Spleen (tissue), 11 donors: ENCODE measurements around the gene ROBO1. TPM values are rescaled to one million over a fixed set of nuclear protein-coding genes. Genes with fewer than 3 reads are reported as not detected.

Experiments
- DNase-seq: peaks from one replicate; pipeline ENCODE4 v3.0.0-alpha.2; 2020
- H3K27ac ChIP-seq, 8 donors: fragments of 200-600 bp; sonication (generic) in 7 of 8; 1 replicate in 4 of 8; 2 replicates in 4 of 8; pipeline versions ENCODE4 v1.5.0 to v1.8.0; 2016 to 2021; ENCODE audit warnings: inconsistent platforms in 4 of 8, mild to moderate bottlenecking in 4 of 8, moderate library complexity in 1 of 8
- H3K27me3 ChIP-seq, 7 donors: fragments of 200-600 bp; sonication (generic) in 6 of 7; replicated peaks in 1 of 7; 1 replicate in 4 of 7; 2 replicates in 3 of 7; pipeline versions ENCODE4 v1.5.0 to v1.8.0; 2016 to 2021; ENCODE audit warnings: inconsistent platforms in 3 of 7, mild to moderate bottlenecking in 1 of 7
- H3K36me3 ChIP-seq, 6 donors: fragments of 200-600 bp; sonication (generic) in 5 of 6; 1 replicate in 4 of 6; 2 replicates in 2 of 6; pipeline versions ENCODE4 v1.5.0 to v1.8.0; 2016 to 2021; ENCODE audit warnings: inconsistent platforms in 2 of 6
- H3K4me1 ChIP-seq, 6 donors: fragments of 200-600 bp; sonication (generic) in 5 of 6; 1 replicate in 3 of 6; 2 replicates in 3 of 6; pipeline versions ENCODE4 v1.5.0 to v1.8.0; 2016 to 2021; ENCODE audit warnings: inconsistent platforms in 3 of 6
- H3K4me3 ChIP-seq, 8 donors: fragments of 200-600 bp; sonication (generic) in 7 of 8; 1 replicate in 4 of 8; 2 replicates in 4 of 8; pipeline versions ENCODE4 v1.5.0 to v1.8.0; 2016 to 2021; ENCODE audit warnings: inconsistent platforms in 4 of 8, mild to moderate bottlenecking in 4 of 8, moderate library complexity in 2 of 8
- H3K9me3 ChIP-seq, 8 donors: fragments of 200-600 bp; sonication (generic) in 7 of 8; 1 replicate in 4 of 8; 2 replicates in 4 of 8; pipeline versions ENCODE4 v1.5.0 to v1.8.0; 2016 to 2021; ENCODE audit warnings: inconsistent platforms in 4 of 8
- POLR2A ChIP-seq, 3 donors: fragments of 450-650 bp; IDR thresholded peaks; one replicate each; pipeline ENCODE4 v1.5.1; 2017; ENCODE audit warnings: antibody characterized with exemption in 3 of 3, mild to moderate bottlenecking in 1 of 3
- POLR2AphosphoS5 ChIP-seq, 3 donors: sonication (generic); formaldehyde crosslinking; IDR thresholded peaks; one replicate each; pipeline ENCODE4 v1.5.1; 2017; ENCODE audit warnings: antibody characterized with exemption in 3 of 3
- WGBS, 5 donors: extraction: QIAGEN DNeasy Blood & Tissue Kit in 3 of 5; methylation state at CpG; one replicate each; pipeline versions ENCODE4 v1.1.5 to v1.1.7; 2013 to 2018; 5-methylcytosine and 5-hydroxymethylcytosine counted together
- intact Hi-C: fragments of 100-400 bp; cut with DNase I; formaldehyde crosslinking; loops from one replicate; pipeline ENCODE4 v1.15.0; 2023; ENCODE audit warnings: low total_unique reads
- polyA plus RNA-seq, 3 donors: library from polyadenylated mRNA; stranded (reverse); fragments of 200-250 nt; gene quantifications; one replicate each; pipeline ENCODE4 v1.2.1, GENCODE V29; 2013
- total RNA-seq, 7 donors: library from RNA; depleted of rRNA in 3 of 7; stranded (reverse); fragments of >200 nt in 3 of 7; fragmentation: NEBNext Ultra II Directional in 4 of 7; extraction: Animal tissue kit (Norgen Biotek cat#: 25700) in 4 of 7; gene quantifications; one replicate each; pipeline versions ENCODE4 v1.1.0 to v1.2.1, GENCODE V29; 2016 to 2021
- TF ChIP-seq, protein P1 (sequence below), 11 experiments: fragments of 200-600 bp in 7 of 11; fragments of 450-650 bp in 4 of 11; sonication (generic) in 4 of 11; IDR thresholded peaks in 8 of 11; conservative IDR thresholded peaks in 3 of 11; 1 replicate in 7 of 11; 2 replicates in 4 of 11; pipeline versions ENCODE4 v1.4.0 to v1.8.0; 2016 to 2021; ENCODE audit warnings: antibody characterized with exemption in 11 of 11, inconsistent platforms in 4 of 11, mild to moderate bottlenecking in 1 of 11
- donor health status: healthy with polysubstance abuse.
- donor health status: DM: no; HTN: no; CAD: no; lungs with moderate emphysema.
- donor health status: DM: no; HTN: no; CAD: no.
- donor health status: Bipolar disorder and iron deficiency.
- donor health status: healthy.
- donor health status: DM: no; HTN: no; CAD: no.
- donor health status: DM: yes; HTN: yes; CAD: no.

The ROBO1 gene
- total and polyA plus RNA-seq, 10 donors: 3.4 to 37.3 (median 26.0) TPM

DNA sequence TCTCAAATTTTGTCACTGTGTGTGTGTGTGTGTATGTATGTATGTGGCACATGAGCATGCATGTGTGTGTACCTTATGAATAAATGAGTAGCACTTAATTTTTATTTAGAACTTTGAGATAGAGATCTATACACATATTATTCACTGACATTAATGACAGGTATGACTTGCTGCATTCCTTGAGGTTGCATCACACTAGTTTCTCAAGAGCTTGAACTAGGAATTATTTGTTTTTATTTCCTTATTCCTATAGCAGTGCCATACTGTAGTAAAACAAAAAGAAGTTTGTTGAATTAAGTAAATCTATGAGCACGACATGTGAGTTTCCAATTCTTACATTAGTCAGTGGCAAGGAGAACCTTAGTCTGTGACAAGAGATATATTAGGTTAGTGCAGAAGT lies 943.9 kb downstream of the ROBO1 start:
- no peaks in the 10 kb centered on the region for H3K4me1 ChIP-seq
- H3K9me3 ChIP-seq: peaks cover 0 to 2% (median 0%) of the 10 kb centered on the region in 8 donors
- TF ChIP-seq POLR2A (IDR thresholded peaks at IDR 0.05) (no peak), POLR2AphosphoS5 (IDR thresholded peaks at IDR 0.05) (no peak)
- TF ChIP-seq, protein P1, sequence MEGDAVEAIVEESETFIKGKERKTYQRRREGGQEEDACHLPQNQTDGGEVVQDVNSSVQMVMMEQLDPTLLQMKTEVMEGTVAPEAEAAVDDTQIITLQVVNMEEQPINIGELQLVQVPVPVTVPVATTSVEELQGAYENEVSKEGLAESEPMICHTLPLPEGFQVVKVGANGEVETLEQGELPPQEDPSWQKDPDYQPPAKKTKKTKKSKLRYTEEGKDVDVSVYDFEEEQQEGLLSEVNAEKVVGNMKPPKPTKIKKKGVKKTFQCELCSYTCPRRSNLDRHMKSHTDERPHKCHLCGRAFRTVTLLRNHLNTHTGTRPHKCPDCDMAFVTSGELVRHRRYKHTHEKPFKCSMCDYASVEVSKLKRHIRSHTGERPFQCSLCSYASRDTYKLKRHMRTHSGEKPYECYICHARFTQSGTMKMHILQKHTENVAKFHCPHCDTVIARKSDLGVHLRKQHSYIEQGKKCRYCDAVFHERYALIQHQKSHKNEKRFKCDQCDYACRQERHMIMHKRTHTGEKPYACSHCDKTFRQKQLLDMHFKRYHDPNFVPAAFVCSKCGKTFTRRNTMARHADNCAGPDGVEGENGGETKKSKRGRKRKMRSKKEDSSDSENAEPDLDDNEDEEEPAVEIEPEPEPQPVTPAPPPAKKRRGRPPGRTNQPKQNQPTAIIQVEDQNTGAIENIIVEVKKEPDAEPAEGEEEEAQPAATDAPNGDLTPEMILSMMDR (IDR thresholded peaks at IDR 0.05 in 8 of 11, conservative IDR thresholded peaks at IDR 0.05 in 3 of 11): no peak
- H3K27me3 ChIP-seq: no peaks in the 10 kb centered on the region
- intact Hi-C loops: no loop called here
- H3K27ac ChIP-seq: no peak overlapping the region
- H3K4me3 ChIP-seq: no peak overlapping the region
- H3K36me3 ChIP-seq: no peaks in the 10 kb centered on the region
- DNase-seq: no peak
- 77 to 93% (median 81%) methylated on average over 1 of the region's 1 CpG for WGBS, 5 donors

DNA sequence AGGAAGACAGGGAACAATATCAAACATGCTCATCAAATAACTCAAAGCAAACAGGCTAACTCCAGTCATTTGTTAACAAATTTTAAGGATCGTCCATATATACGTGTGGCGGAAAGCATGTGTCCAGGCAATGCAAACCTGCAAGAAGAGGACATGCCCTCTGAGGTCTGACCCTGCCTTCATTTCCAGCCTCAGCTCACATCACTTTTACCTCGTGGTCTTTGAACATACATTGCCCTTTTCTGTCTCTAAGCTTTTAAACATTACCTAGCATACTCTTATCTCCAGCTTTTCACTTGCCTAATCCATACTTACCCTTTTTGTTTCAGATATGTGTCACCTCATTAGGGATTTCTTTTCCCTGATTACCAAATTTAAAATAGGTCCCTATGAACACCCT lies 944.4 kb downstream of the ROBO1 start:
- no peak overlapping the region for H3K4me3 ChIP-seq
- H3K9me3 ChIP-seq: peaks cover 0 to 4% (median 0%) of the 10 kb centered on the region in 8 donors
- intact Hi-C loops: no loop called here
- WGBS, 5 donors: 87 to 95% (median 89%) methylated on average over 4 of the region's 4 CpGs
- H3K27me3 ChIP-seq: no peaks in the 10 kb centered on the region
- TF ChIP-seq POLR2A (IDR thresholded peaks at IDR 0.05) (no peak), POLR2AphosphoS5 (IDR thresholded peaks at IDR 0.05) (no peak)
- TF ChIP-seq, protein P1 (IDR thresholded peaks at IDR 0.05 in 8 of 11, conservative IDR thresholded peaks at IDR 0.05 in 3 of 11): no peak
- H3K4me1 ChIP-seq: no peaks in the 10 kb centered on the region
- no peak overlapping the region for H3K27ac ChIP-seq
- no peaks in the 10 kb centered on the region for H3K36me3 ChIP-seq
- no peak for DNase-seq

DNA sequence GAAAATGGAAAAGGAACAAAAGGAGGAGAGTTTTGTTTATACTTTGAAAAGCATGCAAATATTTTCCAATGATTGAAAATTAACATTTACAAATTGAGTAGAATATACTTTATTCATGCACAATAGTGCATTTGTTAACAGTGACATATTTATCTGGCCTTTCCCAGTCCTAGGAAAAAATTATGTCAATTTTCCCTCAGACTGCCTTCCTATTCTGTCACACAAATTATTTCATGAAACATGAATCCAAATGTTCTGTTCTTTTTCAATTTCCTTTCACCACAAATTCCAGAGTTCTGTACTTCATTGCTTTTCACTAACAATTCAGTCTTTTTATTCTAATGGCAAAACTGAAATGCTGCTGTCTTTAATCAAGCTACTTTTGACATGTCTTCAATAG lies 945.1 kb downstream of the ROBO1 start:
- no peaks in the 10 kb centered on the region for H3K27me3 ChIP-seq
- H3K4me1 ChIP-seq: no peaks in the 10 kb centered on the region
- H3K4me3 ChIP-seq: no peak overlapping the region
- H3K36me3 ChIP-seq: no peaks in the 10 kb centered on the region
- TF ChIP-seq POLR2AphosphoS5 (IDR thresholded peaks at IDR 0.05) (no peak), POLR2A (IDR thresholded peaks at IDR 0.05) (no peak)
- TF ChIP-seq, protein P1 (IDR thresholded peaks at IDR 0.05 in 8 of 11, conservative IDR thresholded peaks at IDR 0.05 in 3 of 11): no peak
- intact Hi-C loops: no loop called here
- H3K9me3 ChIP-seq: peaks cover 0 to 7% (median 0%) of the 10 kb centered on the region in 8 donors
- no peak overlapping the region for H3K27ac ChIP-seq
- no peak for DNase-seq

DNA sequence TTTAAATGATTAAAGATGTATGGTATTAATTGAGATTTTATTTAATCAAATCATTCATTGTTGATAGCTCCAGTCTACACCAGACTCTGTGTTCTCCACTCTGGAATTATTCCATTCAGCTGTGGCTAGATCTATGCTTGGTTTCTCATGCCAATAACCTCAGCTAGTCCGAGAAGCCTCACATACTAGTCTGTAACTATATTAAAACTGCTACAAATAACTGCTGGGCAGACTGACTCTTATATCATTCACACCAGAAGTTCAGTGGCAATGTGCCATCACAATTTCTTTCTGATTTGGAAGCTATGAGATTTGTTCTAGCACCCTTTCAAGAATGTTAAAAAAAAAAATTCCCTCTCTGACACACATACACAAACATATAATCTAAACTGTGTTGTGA lies 947.3 kb downstream of the ROBO1 start:
- DNase-seq: no peak
- H3K9me3 ChIP-seq: peaks cover 0 to 7% (median 0%) of the 10 kb centered on the region in 8 donors
- H3K36me3 ChIP-seq: no peaks in the 10 kb centered on the region
- WGBS, 5 donors: 57 to 82% (median 61%) methylated on average over 1 of the region's 1 CpG
- TF ChIP-seq POLR2A (IDR thresholded peaks at IDR 0.05) (no peak), POLR2AphosphoS5 (IDR thresholded peaks at IDR 0.05) (no peak)
- TF ChIP-seq, protein P1 (IDR thresholded peaks at IDR 0.05 in 8 of 11, conservative IDR thresholded peaks at IDR 0.05 in 3 of 11): no peak
- no peaks in the 10 kb centered on the region for H3K27me3 ChIP-seq
- intact Hi-C loops: no loop called here
- no peak overlapping the region for H3K4me3 ChIP-seq
- H3K27ac ChIP-seq: no peak overlapping the region
- H3K4me1 ChIP-seq: no peaks in the 10 kb centered on the region
